ENCODE data around the gene LTBP1.
"Not testable (repeated sequence)": the region's sequence is repeated elsewhere in the genome, so short reads cannot be mapped to it uniquely, and the experiment has no call there.

Gene LTBP1

GRCh38 chr2:32904751-32905150 lies 42.0 kb upstream of the LTBP1 start:
- TF ChIP-seq CTCF (IDR thresholded peaks at IDR 0.05; ENCODE audit: low read depth, low read length) = no peak
- no peak for DNase-seq (ENCODE audit: extremely low read depth, low read depth)

- no peak for TF ChIP-seq CTCF (IDR thresholded peaks at IDR 0.05; ENCODE audit: low read depth, low read length)
- DNase-seq (ENCODE audit: extremely low read depth, low read depth) = no peak
These were observed 41.5 kb upstream of the LTBP1 start for GRCh38 chr2:32905270-32905669.

GRCh38 chr2:32910883-32911598 lies 35.7 kb upstream of the LTBP1 start:
- DNase-seq (ENCODE audit: extremely low read depth, low read depth) = no peak
- TF ChIP-seq CTCF (IDR thresholded peaks at IDR 0.05; ENCODE audit: low read depth, low read length) = no peak

GRCh38 chr2:32915694-32916093 lies 31.1 kb upstream of the LTBP1 start:
- TF ChIP-seq CTCF (IDR thresholded peaks at IDR 0.05; ENCODE audit: low read depth, low read length) = no peak
- no peak for DNase-seq (ENCODE audit: extremely low read depth, low read depth)

- TF ChIP-seq CTCF (IDR thresholded peaks at IDR 0.05; ENCODE audit: low read depth, low read length) = no peak
- DNase-seq (ENCODE audit: extremely low read depth, low read depth) = no peak
These were observed 28.0 kb upstream of the LTBP1 start for GRCh38 chr2:32918774-32919173.

GRCh38 chr2:32919901-32920300 lies 26.9 kb upstream of the LTBP1 start:
- DNase-seq (ENCODE audit: extremely low read depth, low read depth) = not testable (repeated sequence)

GRCh38 chr2:32921486-32921885 lies 25.3 kb upstream of the LTBP1 start:
- not testable (repeated sequence) for DNase-seq (ENCODE audit: extremely low read depth, low read depth)

GRCh38 chr2:32922501-32922900 lies 24.3 kb upstream of the LTBP1 start:
- no peak for TF ChIP-seq CTCF (IDR thresholded peaks at IDR 0.05; ENCODE audit: low read depth, low read length)
- no peak for DNase-seq (ENCODE audit: extremely low read depth, low read depth)
